Glutamatergic neuron (in vitro differentiated cells): ENCODE results near the gene LRRC4B. TPM values are rescaled to one million over a fixed set of nuclear protein-coding genes. Genes with fewer than 3 reads are reported as not detected.
"Not testable (repeated sequence)": the region's sequence is repeated elsewhere in the genome, so short reads cannot be mapped to it uniquely, and the experiment has no call there.

Experiments
- DNase-seq: peaks from one replicate; pipeline ENCODE4 v3.0.0; 2022
- H3K27ac Mint-ChIP-seq: one replicate; pipeline ENCODE4 v1.8.0; 2020; ENCODE audit warnings: mild to moderate bottlenecking, mixed read lengths, inconsistent platforms; ENCODE audit not compliant: unreplicated experiment
- H3K27me3 Mint-ChIP-seq: one replicate; pipeline ENCODE4 v1.8.0; 2020; ENCODE audit warnings: mild to moderate bottlenecking, moderate library complexity, mixed read lengths, inconsistent platforms; ENCODE audit not compliant: unreplicated experiment
- H3K36me3 Mint-ChIP-seq: one replicate; pipeline ENCODE4 v1.8.0; 2020; ENCODE audit warnings: mild to moderate bottlenecking, mixed read lengths, inconsistent platforms; ENCODE audit not compliant: unreplicated experiment
- H3K4me1 Mint-ChIP-seq: one replicate; pipeline ENCODE4 v1.8.0; 2020; ENCODE audit warnings: mild to moderate bottlenecking, low read depth, mixed read lengths, inconsistent platforms; ENCODE audit not compliant: unreplicated experiment
- H3K4me3 Mint-ChIP-seq: one replicate; pipeline ENCODE4 v1.8.0; 2020; ENCODE audit warnings: mild to moderate bottlenecking, mixed read lengths, inconsistent platforms; ENCODE audit not compliant: unreplicated experiment
- H3K9me3 Mint-ChIP-seq: one replicate; pipeline ENCODE4 v1.8.0; 2020; ENCODE audit warnings: mild to moderate bottlenecking, moderate library complexity, mixed read lengths, inconsistent platforms; ENCODE audit not compliant: unreplicated experiment
- total RNA-seq: library from RNA; stranded (reverse); fragmentation: NEBNext Ultra II Directional; extraction: Animal tissue kit (Norgen Biotek cat#: 25700); gene quantifications from one replicate; pipeline ENCODE4 v1.2.1, GENCODE V29; 2021; ENCODE audit not compliant: unreplicated experiment
- TF ChIP-seq, protein P1 (sequence below): fragments of 200-600 bp; sonication (generic); IDR thresholded peaks from one replicate; pipeline ENCODE4 v1.5.0; 2021; ENCODE audit not compliant: partially characterized antibody, unreplicated experiment

The LRRC4B gene
- total RNA-seq, 1 donor from 2014 or later, result 28.5 TPM

DNA sequence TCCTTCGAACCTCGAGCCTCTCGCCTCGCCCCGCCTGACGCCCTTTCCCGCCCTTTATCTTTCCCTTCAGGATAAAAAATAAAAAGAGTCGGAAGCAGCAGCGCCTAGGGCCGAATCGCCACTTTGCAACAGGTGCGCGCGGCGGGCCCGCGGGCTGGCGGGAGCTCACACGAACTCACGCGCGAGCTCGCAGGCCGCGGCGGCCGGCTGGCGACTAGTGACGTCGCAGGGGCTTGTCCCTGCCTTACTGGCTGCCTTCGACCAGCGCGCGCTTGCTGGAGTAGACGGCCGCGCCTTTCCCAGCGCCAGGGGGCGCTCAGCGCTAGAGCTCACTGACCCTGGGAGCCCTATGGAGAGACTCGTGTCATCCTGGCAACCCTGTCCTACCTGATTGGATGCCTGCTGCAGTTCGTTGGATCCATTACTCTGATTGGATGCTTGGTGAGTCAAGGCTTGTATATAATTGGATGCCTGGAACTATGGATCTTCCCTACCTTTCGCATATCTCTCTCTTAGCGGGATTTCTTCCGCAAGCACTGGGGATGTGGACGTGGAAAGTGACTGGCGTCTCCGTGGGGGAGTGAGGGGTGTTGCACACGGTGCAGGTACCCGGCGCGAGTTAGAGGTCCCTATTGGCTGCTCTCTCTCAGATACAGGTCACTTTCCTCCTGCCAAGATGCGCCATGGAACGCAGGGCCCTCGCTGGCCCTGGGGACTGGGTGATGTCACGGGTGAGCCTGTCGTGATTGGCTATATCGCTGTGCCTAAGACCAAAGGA lies 38.0 kb upstream of the LRRC4B start:
- H3K27me3 Mint-ChIP-seq, result peaks cover 13% of the 10 kb centered on the region
- not testable (repeated sequence) for H3K27ac Mint-ChIP-seq, H3K9me3 Mint-ChIP-seq, H3K4me1 Mint-ChIP-seq, DNase-seq
- H3K36me3 Mint-ChIP-seq, result peaks cover 12% of the 10 kb centered on the region
- peak overlapping the region; percentile 30 for H3K4me3 Mint-ChIP-seq
- TF ChIP-seq, protein P1, sequence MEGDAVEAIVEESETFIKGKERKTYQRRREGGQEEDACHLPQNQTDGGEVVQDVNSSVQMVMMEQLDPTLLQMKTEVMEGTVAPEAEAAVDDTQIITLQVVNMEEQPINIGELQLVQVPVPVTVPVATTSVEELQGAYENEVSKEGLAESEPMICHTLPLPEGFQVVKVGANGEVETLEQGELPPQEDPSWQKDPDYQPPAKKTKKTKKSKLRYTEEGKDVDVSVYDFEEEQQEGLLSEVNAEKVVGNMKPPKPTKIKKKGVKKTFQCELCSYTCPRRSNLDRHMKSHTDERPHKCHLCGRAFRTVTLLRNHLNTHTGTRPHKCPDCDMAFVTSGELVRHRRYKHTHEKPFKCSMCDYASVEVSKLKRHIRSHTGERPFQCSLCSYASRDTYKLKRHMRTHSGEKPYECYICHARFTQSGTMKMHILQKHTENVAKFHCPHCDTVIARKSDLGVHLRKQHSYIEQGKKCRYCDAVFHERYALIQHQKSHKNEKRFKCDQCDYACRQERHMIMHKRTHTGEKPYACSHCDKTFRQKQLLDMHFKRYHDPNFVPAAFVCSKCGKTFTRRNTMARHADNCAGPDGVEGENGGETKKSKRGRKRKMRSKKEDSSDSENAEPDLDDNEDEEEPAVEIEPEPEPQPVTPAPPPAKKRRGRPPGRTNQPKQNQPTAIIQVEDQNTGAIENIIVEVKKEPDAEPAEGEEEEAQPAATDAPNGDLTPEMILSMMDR, result peak; percentile 43

DNA sequence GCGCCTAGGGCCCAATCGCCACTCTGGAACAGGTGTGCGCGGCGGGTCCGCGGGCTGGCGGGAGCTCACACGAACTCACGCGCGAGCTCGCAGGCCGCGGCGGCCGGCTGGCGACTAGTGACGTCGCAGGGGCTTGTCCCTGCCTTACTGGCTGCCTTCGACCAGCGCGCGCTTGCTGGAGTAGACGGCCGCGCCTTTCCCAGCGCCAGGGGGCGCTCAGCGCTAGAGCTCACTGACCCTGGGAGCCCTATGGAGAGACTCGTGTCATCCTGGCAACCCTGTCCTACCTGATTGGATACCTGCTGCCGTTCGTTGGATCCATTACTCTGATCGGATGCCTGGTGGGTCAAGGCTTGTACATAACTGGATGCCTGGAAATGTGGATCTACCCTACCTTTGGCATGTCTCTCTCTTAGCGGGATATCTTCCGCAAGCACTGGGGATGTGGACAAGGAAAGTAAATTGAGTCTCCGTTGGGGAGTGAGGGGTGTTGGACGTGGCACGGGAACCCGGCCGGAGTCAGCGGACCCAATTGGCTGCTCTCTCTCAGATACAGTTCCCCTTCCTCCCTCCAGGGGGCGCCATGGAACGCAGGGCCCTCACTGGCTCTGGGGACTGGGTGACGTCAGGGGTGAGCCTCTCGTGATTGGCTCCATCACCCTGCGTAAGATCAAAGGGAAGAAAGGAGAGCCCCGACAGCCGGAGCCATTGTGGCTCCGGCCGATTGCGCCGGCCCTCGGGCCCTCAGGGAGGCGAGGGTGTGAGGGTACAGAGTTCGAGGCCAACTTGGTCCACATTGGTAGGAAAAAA lies 36.2 kb upstream of the LRRC4B start:
- not testable (repeated sequence) for H3K27ac Mint-ChIP-seq, H3K4me1 Mint-ChIP-seq, H3K4me3 Mint-ChIP-seq, DNase-seq, H3K9me3 Mint-ChIP-seq
- peaks cover 12% of the 10 kb centered on the region for H3K36me3 Mint-ChIP-seq
- H3K27me3 Mint-ChIP-seq, result peaks cover 13% of the 10 kb centered on the region

DNA sequence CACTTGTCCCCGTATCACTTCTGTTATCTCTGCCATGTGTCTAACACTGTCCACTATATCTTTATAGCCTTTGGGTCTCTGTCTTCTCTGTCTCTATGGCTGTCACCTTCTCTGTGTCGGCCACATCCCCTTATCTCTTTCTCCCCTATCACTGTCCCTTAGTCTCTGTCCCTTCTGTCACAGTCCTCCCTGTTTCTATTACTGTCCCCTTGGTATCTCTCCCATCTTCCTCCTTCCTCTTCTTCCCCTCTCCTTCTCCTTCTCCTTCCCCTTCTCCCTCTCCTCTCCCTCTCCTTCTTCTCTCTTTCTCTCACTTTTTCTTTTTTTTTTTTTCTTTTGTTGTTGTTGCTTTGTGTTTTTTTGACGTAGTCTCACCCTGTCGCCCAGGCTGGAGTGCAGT lies 34.7 kb upstream of the LRRC4B start:
- Mint-ChIP-seq H3K4me1 (no peaks in the 10 kb centered on the region), H3K9me3 (peaks cover 3% of the 10 kb centered on the region), H3K27ac (no peak overlapping the region), H3K27me3 (peaks cover 10% of the 10 kb centered on the region), H3K36me3 (peaks cover 12% of the 10 kb centered on the region), H3K4me3 (no peak overlapping the region)
- DNase-seq, result no peak
- TF ChIP-seq, protein P1, result no peak

DNA sequence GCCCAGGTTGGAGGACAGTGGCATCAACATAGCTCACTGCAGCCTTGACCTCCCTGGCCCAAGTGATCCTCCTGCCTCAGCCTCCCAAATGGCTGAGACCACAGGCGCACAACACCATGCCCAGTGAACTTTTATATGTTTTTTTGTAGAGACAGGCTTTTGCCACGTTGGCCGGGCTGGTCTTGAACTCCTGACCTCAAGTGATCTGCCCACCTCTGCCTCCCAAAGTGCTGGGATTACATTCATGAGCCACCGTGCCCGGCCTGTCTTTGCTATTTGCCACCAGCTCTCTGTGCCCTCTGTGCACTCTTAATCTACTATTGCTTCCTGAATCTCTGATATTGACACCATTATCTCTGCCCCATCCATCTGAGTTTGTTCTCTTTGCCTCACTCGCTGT lies 34.3 kb upstream of the LRRC4B start:
- H3K27ac Mint-ChIP-seq, result no peak overlapping the region
- H3K9me3 Mint-ChIP-seq, result peaks cover 3% of the 10 kb centered on the region
- H3K4me3 Mint-ChIP-seq, result no peak overlapping the region
- H3K27me3 Mint-ChIP-seq, result peaks cover 10% of the 10 kb centered on the region
- DNase-seq, result no peak
- TF ChIP-seq, protein P1, result no peak
- H3K36me3 Mint-ChIP-seq, result peaks cover 9% of the 10 kb centered on the region
- H3K4me1 Mint-ChIP-seq, result no peaks in the 10 kb centered on the region

GRCh38 chr19:50602089-50602422 lies 33.8 kb upstream of the LRRC4B start:
- Mint-ChIP-seq H3K36me3 (peaks cover 5% of the 10 kb centered on the region), H3K9me3 (peaks cover 2% of the 10 kb centered on the region), H3K4me3 (no peak overlapping the region), H3K27me3 (peaks cover 8% of the 10 kb centered on the region), H3K4me1 (no peaks in the 10 kb centered on the region), H3K27ac (no peak overlapping the region)
- DNase-seq, result no peak
- TF ChIP-seq, protein P1, result no peak
